ENCODE measurements around the gene TTC39B.

TTC39B gene

DNA sequence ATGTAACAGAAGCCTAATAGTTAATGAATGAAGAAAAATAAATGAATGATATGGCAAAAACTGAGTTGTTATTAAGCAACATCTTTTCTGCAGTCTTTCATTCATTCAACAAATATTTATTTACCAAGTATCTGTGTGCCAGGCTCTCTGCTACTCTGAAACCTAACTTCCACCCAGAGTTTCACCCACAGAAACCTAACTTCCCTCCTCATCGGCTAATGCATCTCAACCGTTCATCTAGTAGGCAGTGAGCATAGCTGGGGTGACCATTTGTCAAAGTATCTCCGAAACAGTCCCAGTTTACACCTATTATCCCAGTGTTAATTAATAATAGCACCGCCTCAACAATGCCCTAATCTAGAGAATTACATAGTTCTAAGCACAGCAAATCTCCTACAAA lies 1.5 kb downstream of the TTC39B start:
- DNase-seq (ENCODE audit: low read depth in 2 of 3, low spot score in 1 of 3): no peak

DNA sequence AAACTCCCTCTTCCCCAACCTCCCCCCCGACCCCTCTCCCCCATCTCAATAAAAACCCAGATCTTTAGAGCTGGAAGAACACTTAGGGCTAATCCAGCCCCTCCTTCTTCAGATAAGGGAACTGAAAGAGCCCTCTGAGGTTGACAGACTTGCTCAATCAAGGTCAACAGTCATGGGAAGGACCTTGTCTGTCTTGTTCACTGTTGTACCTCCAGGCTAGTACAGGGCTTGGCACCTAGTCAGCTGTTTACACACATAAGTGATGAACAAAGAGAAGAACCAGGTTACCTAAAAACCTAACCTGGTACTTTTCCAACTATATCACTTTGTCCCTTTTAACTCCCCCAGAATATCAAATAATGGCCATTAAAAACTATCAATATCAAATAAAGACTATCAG lies 2.4 kb downstream of the TTC39B start:
- DNase-seq (ENCODE audit: low read depth in 2 of 3, low spot score in 1 of 3): no peak

DNA sequence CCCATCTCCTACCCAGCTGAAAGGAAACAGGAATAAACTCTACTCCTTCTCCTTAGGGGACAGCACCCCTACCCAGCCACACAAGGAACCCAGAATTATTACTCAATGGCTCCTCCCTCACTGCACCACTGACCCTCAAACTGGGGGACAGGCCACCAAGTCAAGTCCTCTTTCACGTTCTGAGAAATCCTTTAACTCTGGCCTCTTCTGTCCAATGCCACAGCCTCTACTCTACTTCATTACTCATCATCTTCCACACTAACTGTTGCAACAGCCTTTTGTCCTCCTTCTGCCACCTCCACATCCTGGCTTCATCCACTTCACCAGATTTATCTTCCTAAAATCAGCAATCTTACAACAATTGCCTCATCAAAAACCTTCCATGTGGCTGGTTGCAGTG lies 6.8 kb downstream of the TTC39B start:
- no peak for DNase-seq (ENCODE audit: low read depth in 2 of 3, low spot score in 1 of 3)

DNA sequence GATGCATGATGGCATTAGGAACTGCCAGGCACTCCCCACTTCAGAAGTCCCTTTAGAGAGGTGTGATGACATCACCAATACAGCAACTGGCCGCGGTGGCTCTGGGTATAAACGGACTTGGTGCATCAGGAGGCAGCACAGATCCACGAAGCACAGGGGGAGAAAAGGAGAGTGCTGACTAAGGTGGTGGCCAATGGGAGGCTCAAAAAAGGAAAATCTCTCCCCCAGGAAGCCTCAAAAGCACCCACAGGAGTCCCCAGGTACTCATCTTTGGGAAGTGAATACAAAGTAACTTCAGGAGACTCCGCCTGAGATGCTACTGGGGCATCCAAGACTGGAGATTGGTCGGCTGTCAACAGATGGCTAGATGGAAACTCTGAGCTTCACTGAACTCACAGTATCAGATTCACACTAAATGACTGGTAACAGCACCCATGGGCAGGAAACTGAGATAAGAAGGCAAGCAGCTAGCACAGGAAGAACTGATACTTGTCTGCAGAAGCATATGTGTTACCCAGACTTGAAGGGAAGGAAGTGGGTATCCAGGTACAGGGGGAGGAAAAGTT lies 7.6 kb downstream of the TTC39B start:
- peak; percentile 50 to 60 (median 55) for DNase-seq (ENCODE audit: low read depth in 2 of 3, low spot score in 1 of 3)

DNA sequence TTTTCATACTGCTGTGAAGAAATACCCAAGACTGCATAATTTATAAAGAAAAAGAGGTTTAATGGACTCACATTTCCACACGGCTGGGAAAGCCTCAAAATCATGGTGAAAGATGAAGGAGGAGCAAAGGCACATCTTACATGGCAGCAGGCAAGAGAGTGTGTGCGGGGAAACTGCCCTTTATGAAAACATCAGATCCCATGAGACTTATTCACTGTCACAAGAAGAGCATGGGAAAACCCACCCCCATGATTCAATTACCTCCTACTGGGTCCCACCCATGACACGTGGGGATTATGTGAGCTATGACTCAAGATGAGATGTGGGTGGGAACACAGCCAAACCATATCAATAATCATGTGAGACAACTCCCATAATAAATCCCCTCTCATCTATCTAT lies 8.7 kb downstream of the TTC39B start:
- no peak for DNase-seq (ENCODE audit: low read depth in 2 of 3, low spot score in 1 of 3)

DNA sequence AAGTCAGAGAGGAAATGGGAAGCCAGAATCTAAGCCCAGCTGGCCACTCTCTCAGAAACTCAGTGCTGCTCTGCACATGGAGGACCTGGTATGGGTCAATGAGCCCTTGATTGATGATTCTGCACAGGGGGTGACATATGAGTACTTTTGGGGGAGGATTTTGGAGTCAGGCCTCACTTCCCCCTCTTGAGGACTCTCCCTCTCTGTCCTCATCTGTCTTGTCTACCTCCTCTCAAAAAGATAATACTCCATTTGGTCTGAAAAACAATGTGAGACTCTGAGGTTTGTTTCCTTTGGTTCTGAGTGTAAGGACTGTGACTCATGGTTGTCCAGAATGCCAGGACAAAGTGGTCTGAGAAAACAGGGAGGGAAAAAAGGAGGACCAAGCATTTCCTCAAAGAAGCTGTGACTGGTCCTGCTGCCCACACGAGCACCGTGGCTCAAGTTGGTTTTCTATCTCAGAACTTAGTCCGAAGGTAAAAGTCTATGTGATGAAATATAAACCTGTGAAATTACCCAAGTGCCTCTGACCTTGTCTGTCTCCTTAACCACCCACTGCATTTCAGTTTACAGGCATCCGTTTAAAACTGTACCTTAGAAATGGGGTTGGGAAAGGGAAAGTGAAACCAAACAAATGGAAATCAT lies 11.1 kb downstream of the TTC39B start:
- peak in 1 of 3 donors; percentile 31 for DNase-seq (ENCODE audit: low read depth in 2 of 3, low spot score in 1 of 3)

DNA sequence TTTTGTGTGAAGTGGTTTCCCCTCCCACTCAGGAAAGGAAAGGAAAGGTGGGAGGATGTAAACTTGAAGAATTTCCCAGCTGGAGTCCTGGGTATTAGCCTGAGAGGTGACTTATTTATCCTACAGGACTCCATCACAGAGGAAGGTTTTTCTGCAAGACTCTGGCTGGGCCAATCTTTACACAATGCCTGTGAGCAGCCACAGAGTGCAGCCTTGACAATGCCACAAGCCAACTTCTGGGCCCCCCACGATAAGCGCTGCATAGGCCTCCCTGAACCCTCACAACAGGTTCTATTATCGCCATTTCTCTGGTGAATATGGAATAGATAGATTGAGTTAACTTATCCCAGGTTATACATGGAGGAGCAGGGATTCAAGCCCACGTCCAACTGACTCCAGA lies 12.4 kb downstream of the TTC39B start:
- no peak for DNase-seq (ENCODE audit: low read depth in 2 of 3, low spot score in 1 of 3)

DNA sequence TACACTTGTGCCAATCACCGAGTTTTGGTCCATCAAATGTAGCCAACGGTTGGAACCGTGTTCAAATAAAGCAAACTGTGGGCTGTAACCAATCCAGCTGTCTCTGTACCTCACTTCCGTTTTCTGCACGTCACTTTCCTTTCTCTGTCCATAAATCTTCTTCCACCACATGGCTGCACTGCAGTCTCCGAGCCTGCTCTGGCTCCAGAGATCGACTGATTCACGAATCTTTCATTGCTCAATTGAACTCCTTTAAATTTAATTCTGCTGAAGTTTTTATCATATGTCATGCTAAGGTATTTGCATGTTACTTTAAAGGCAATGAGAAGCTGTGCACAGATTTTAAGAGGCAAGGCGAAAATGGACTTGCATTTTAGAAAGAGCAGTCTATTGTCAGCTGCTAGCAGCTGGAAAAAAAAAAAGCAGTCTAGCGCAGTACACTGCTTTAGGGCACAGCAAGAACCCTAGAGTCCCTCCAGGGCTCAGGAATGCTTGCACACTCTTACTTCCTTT lies 13.2 kb downstream of the TTC39B start:
- DNase-seq (ENCODE audit: low read depth in 2 of 3, low spot score in 1 of 3): peak in 1 of 3 donors; percentile 27

DNA sequence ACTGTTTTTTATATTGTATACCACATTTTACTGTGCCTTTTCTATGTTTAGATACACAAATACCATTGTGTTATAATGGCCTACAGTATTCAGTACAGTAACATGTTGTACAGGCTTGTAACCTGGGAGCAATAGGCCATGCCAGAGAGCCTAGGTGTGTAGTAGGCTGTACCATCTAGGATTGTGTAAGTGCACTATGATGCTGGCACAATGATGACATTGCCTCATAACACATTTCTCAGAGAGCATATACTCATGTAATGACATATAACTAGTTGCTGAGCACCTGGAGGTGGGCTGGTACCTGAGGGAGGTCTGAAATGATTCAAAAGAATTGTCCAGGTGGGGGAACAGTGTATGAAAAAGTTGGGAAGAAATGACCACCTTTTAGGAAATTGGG lies 13.9 kb downstream of the TTC39B start:
- DNase-seq (ENCODE audit: low read depth in 2 of 3, low spot score in 1 of 3): no peak

DNA sequence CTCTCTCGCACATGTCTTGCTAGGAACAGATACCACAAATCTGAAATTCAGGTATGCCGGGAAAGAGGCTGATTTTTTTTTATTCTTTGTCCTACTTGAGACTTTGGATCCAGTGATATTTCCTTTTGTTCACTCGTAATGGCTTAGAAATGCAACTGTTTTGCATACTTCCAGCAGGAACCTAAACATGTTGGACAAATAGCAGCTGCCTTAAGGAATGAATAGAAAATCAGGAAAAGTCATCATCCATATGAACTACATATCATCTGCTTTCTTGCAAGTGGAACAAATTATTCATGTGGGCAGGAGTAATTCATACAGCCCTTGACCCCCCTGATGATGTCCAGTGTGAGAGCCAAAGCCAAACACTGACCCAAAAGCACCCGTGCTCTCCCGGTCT lies 17.4 kb downstream of the TTC39B start:
- DNase-seq (ENCODE audit: low read depth in 2 of 3, low spot score in 1 of 3): no peak

DNA sequence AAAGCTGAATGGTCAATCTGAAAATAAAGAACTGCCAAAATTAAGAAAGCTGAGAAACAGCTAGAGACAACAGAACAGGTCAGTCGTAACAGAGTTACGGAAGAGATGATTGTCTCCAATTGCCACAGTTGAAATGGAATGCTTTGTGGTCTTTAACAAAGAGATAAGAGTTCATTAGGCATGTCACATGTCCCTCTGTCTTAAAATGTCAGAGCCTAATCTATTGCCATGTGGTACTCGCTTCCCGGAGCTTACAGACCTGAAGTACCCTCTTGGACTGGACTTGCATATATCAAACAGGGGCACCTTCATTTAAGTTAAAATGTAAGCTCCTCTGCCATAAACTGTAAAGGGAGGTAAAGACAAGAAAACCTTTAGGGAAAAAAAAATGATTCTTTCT lies 19.7 kb downstream of the TTC39B start:
- DNase-seq (ENCODE audit: low read depth in 2 of 3, low spot score in 1 of 3): no peak

DNA sequence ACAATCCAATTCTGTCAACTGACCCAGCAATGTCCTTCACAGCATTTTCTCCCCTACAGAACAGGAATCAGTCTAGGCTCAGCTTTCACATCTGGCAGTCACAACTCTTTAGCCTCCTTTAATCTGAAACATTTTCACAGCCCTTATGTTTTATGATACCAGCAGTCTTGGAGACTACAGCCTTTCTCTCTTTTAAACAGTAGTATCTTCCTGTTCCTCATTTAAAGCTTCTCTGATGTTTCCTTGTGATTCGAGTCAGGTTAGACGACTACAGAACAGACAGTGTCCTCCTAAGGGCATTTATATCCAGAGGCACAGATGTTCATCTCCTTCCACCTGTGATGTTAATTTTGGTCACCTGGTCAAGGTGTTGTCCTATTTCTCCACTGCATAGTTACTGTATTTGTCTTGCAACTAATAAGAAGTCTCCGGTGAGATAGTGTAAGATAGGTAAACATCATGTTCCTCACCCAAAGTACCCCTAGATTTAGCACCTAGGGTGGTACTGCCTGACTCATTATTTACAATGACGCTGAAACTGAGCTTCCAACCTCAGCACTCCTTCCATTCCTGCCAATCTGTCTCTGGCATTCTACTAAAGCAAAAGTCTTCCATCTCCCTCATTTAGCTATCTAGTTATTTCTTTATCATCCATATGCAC lies 20.7 kb downstream of the TTC39B start:
- no peak for DNase-seq (ENCODE audit: low read depth in 2 of 3, low spot score in 1 of 3)

DNA sequence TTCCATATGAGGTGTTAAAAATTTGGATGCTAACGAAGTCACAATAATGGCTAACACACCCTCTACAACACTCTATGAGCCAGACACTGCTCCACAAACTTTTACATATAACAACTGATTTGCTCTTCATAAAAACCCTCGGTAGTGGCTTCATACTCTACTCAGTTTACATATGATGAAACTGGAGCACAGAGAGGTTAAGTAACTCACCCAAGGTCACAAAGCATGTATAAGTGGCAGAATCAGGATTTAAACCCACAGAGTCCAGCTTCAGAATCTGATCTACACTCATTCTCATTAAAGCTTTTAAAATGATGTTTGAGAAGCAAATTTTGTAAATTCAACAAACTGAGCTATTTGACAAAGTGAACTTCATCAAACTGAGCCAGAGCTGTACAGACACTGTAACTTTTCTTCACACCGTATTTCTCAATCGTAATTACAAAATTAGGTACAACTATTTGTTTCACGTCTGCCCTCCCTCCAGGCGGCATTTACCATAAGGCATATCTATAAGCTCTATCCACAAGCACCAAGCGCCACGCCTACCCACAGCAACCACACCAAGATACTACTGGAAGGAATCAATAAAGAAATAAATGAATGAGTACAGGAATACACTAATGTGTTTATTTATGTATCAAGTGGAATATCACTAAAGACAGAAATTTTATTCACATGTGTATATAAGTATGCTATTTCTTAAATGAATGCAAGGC lies 24.3 kb downstream of the TTC39B start:
- no peak for DNase-seq (ENCODE audit: low read depth in 2 of 3, low spot score in 1 of 3)

DNA sequence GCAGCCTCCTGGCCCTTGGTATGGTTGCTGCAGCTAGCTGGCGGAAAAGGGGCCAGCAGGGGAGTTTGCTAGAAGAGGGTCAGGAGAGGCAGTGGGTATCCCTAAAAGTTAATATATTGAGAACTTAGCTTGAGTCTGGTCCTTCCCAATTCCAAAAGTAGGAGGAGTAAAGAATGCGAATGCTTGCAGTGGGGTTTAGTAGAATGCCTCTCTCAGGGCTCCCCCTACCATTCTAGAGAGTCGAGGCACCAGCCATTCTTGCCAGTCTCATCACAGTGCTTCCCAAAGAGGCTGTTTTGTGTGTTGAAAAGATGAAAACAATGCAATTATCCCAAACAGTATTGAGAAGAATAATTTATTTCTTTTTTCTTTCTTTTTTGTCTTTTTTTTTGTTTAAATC lies 26.4 kb downstream of the TTC39B start:
- DNase-seq (ENCODE audit: low read depth in 2 of 3, low spot score in 1 of 3): no peak

DNA sequence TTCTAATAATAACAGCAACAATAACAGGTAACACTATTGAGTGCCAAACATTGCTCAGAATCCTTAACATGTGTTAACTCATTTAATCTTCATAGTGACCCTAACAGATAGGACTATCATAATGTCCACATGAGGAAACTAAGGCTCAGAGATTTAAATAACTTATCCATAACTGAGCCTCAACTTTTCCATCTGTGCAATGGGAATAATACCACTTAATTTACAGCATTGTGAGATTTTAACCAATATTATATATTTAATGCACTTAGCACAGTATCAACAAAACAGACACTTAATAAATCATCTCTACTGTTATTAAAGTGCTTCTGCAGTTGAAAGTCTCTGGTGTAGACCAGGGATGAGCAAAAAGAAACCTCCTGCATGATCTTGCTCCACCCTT lies 28.2 kb downstream of the TTC39B start:
- no peak for DNase-seq (ENCODE audit: low read depth in 2 of 3, low spot score in 1 of 3)

DNA sequence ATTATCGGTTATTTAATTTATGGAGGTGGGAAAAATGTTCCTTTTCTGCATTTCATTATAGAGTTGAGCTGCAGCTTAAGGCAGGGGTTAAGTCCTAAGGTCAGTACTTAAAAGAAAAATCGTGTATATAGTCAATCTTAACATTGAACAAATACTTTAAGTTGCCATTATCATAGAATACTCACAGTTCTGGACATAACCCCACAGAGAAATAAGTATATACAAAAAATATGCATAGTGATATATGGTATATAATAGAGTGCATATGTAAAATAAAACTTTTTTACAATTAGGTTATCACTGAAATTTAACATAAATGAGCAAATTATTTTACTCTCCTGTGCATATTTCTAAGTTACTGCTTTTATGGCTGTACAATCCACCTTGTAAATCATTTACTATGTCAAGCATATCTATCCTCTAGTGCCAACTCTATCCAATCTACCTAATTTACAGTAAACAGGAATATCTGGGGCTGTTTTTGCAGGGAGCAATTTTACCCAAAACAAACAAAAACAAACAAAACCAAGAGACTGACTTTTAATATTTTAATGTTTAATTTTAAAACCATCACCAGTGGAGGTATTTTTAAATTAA lies 28.8 kb downstream of the TTC39B start:
- no peak for DNase-seq (ENCODE audit: low read depth in 2 of 3, low spot score in 1 of 3)

DNA sequence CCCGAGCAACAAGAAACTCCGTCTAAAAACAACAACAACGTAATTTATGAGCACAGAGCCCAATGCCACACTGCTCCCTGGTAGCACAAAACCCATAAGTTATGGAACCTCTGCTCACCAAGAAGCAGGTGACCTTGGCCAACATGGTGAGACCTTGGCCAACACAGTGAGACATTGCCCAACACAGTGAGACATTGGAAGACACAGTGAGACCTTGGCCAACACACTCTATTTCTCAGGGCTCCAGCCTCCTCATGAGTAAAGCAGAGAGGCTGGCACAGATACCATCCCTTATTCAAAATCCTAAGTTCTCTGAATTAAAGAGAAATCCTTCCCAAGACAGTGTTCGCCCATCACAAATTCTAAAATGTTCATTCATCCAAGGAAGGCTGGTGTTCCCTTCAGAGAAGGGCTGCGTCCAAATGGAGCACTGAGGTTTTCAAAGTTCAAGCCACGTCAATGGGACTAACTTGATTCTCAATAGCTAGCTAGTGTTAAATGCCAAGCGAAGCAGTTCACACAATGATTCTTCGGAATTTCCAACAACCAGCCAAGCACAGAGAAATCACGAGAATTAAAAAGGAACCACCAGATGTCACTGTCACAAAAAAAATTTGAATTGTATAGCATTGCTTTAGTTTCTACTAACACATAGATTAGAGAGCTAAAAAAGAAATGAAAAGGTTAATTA lies 29.5 kb downstream of the TTC39B start:
- no peak for DNase-seq (ENCODE audit: low read depth in 2 of 3, low spot score in 1 of 3)

DNA sequence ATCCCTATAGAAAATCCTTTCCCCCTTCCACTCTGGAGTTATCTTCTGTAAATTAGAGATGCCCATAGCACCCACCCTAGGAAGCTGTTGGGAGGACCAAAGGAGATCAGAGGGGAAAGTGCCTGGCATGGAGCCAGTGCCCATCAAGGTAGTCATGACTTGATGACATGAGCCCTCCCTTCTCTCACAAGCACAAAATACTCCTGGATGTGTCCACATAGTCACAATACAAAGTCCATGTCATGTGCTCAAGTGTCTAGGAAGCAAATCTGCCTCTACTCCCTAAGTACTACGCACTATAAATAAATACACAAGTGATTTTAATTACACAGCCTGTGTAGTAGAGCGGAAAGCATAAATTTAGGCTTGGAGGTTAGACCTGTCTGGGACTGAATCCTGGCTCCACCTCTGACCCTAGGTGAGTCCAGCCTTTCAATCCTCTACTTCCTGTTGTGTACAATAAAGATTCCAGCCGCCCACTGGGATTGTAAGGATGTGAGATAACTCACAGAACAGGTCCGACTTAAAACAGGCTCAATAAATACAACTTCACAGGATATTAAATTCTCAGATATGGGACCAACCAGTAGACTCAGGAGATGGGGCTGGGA lies 30.6 kb downstream of the TTC39B start:
- no peak for DNase-seq (ENCODE audit: low read depth in 2 of 3, low spot score in 1 of 3)

DNA sequence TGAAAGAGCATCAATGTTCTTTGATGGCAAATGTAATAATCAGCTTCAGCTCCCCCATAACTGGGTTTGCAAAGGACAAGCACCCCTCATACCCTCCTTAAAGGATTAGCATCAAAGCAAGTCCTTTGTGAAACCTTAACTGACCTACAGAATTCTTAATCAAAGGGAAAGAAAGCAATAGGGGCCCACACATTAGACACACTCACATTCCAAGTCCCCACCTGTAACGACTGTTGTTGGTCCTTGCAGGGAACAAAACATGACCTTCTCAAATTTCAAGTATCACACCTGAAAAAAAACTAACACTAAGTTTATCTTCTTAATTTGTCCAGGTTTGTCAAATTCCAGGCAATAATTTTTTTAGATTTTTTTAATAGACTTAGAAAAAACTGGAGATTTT lies 32.6 kb downstream of the TTC39B start:
- DNase-seq (ENCODE audit: low read depth in 2 of 3, low spot score in 1 of 3): no peak

DNA sequence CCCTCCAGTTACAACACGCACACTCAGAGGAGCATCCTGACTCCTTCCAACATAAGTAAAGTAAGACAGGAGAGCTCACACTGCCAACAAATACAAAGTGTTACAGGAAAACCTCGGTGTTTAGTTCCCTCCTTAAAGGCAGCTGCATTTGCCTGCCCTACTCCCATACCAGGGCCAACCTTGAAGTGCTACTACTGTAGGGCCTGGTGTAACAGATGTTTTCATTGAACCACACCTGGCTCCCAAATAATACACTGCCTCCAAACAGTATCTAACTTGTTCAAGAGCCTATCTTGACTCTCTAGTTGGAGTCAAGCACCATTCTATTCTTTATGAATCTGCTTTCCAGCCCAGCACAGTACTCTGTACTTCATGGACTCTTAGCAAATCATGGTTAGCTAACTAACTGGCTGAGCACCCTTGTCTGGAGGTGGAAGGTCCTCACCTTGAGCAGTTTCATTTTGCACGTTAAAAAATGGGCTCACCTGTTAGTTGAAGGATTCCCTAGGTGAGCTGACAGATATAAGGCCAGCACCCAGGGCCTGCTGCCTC lies 34.6 kb downstream of the TTC39B start:
- no peak for DNase-seq (ENCODE audit: low read depth in 2 of 3, low spot score in 1 of 3)
